GM23338 (cell line): Measurements from ENCODE around the gene CD4.

Source experiments
- EZH2 ChIP-seq: fragments of 200-600 bp; sonication (generic); IDR thresholded peaks from one replicate; pipeline ENCODE4 v1.8.0; 2017; ENCODE audit warnings: antibody characterized with exemption, mild to moderate bottlenecking, low read depth; ENCODE audit not compliant: unreplicated experiment
- JUNB ChIP-seq: IDR thresholded peaks from one replicate; pipeline ENCODE4 v1.6.1; 2016; ENCODE audit warnings: antibody characterized with exemption; ENCODE audit not compliant: unreplicated experiment
- ZNF114 ChIP-seq: fragments of 250-450 bp; sonication (Bioruptor Pico); IDR thresholded peaks from 2 replicates; pipeline ENCODE4 v1.5.0; 2020; ENCODE audit warnings: mild to moderate bottlenecking, moderate library complexity
- TF ChIP-seq, protein P1 (sequence below), 2 experiments: fragments of 200-600 bp in 1 of 2; sonication (generic) in 1 of 2; conservative IDR thresholded peaks; 2 replicates each; pipeline versions ENCODE4 v1.5.1 to v1.6.1; 2016 to 2017; ENCODE audit warnings: antibody characterized with exemption in 2 of 2, low read depth in 2 of 2, mild to moderate bottlenecking in 2 of 2, moderate library complexity in 1 of 2

- TF ChIP-seq, protein P1, sequence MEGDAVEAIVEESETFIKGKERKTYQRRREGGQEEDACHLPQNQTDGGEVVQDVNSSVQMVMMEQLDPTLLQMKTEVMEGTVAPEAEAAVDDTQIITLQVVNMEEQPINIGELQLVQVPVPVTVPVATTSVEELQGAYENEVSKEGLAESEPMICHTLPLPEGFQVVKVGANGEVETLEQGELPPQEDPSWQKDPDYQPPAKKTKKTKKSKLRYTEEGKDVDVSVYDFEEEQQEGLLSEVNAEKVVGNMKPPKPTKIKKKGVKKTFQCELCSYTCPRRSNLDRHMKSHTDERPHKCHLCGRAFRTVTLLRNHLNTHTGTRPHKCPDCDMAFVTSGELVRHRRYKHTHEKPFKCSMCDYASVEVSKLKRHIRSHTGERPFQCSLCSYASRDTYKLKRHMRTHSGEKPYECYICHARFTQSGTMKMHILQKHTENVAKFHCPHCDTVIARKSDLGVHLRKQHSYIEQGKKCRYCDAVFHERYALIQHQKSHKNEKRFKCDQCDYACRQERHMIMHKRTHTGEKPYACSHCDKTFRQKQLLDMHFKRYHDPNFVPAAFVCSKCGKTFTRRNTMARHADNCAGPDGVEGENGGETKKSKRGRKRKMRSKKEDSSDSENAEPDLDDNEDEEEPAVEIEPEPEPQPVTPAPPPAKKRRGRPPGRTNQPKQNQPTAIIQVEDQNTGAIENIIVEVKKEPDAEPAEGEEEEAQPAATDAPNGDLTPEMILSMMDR (conservative IDR thresholded peaks at IDR 0.05; ENCODE audit: low read depth in 2 of 2) = no peak
- TF ChIP-seq JUNB (no peak), ZNF114 (CRISPR knock-in tag) (no peak), EZH2 (no peak)
Measured at GRCh38 chr12:6853626-6854025, 64.3 kb downstream of the CD4 start.
